ENCODE measurements around the gene COG8.

- TF ChIP-seq CTCF (IDR thresholded peaks at IDR 0.05) (no peak), EP300 (IDR thresholded peaks at IDR 0.05) (no peak), POLR2A (IDR thresholded peaks at IDR 0.05) (no peak)
These were observed 27.1 kb upstream of the COG8 start for GRCh38 chr16:69366431-69366830.
